HepG2 (cell line): ENCODE data around the gene TNRC18. TPM values are rescaled to one million over a fixed set of nuclear protein-coding genes. Genes with fewer than 3 reads are reported as not detected.
A peak's percentile ranks its signal among the peaks of the same experiment; 100 is the strongest.

Experiments used
- ATM ChIP-seq: fragments of 450-650 bp; IDR thresholded peaks from 2 replicates; pipeline ENCODE4 v1.7.1; 2017; ENCODE audit warnings: mild to moderate bottlenecking, borderline replicate concordance
- CBFB ChIP-seq: sonication (generic); formaldehyde crosslinking; IDR thresholded peaks from 2 replicates; pipeline ENCODE4 v1.4.0; 2020; ENCODE audit warnings: missing genetic modification reagents
- CREB1 ChIP-seq, 2 experiments: fragments of 450-650 bp in 1 of 2; IDR thresholded peaks; 2 replicates each; pipeline ENCODE4 v1.6.1; 2016 to 2017; ENCODE audit warnings: control low read depth in 1 of 2, mild to moderate bottlenecking in 1 of 2, missing compliant biosample characterization in 1 of 2, missing genetic modification characterization in 1 of 2
- DZIP1 ChIP-seq: sonication (generic); formaldehyde crosslinking; IDR thresholded peaks from 2 replicates; pipeline ENCODE4 v1.5.0; 2020; ENCODE audit warnings: mild to moderate bottlenecking, missing genetic modification reagents
- ISL2 ChIP-seq: sonication (generic); formaldehyde crosslinking; IDR thresholded peaks from 2 replicates; pipeline ENCODE4 v1.5.0; 2020; ENCODE audit warnings: missing genetic modification reagents
- KLF6 ChIP-seq: IDR thresholded peaks from 2 replicates; pipeline ENCODE4 v1.8.0; 2016; ENCODE audit warnings: missing biosample characterization, missing genetic modification reagents
- MAFK ChIP-seq, 2 experiments: IDR thresholded peaks in 1 of 2; conservative IDR thresholded peaks in 1 of 2; 2 replicates each; pipeline ENCODE4 v1.6.1; 2011; ENCODE audit warnings: improper control_type of control experiment in 2 of 2, low read length in 2 of 2
- PAF1 ChIP-seq: IDR thresholded peaks from 2 replicates; pipeline ENCODE4 v1.6.1; 2016; ENCODE audit warnings: missing genetic modification reagents, missing compliant biosample characterization
- ZNF34 ChIP-seq: sonication (generic); formaldehyde crosslinking; IDR thresholded peaks from 2 replicates; pipeline ENCODE4 v1.4.0; 2020; ENCODE audit warnings: mild to moderate bottlenecking, missing genetic modification reagents, borderline replicate concordance
- ZNF530 ChIP-seq: sonication (generic); formaldehyde crosslinking; IDR thresholded peaks from 2 replicates; pipeline ENCODE4 v1.5.0; 2020; ENCODE audit warnings: low read depth, mild to moderate bottlenecking, missing genetic modification reagents
- polyA plus RNA-seq, 8 experiments: library from polyadenylated mRNA; depleted of rRNA in 3 of 8; stranded (reverse) in 7 of 8; unstranded in 1 of 8; fragments of >200 nt; fragmentation: Illumina TruSeq in 4 of 8; extraction: Trizol in 4 of 8; gene quantifications; 2 replicates each; pipeline versions ENCODE4 v1.2.1 to v1.2.3, GENCODE V29; 2011 to 2016; ENCODE audit warnings: low read depth in 4 of 8, missing spikeins in 1 of 8, mixed read lengths in 1 of 8; ENCODE audit not compliant: insufficient read depth in 1 of 8
- total RNA-seq, 5 experiments: library from RNA; depleted of rRNA; stranded (reverse); fragments of >200 nt; fragmentation: Illumina TruSeq; extraction: Trizol; gene quantifications; 2 replicates each; pipeline ENCODE4 v1.2.3, GENCODE V29; 2016; ENCODE audit warnings: low read depth in 1 of 5
- TF ChIP-seq, protein P1 (sequence below): sonication (generic); formaldehyde crosslinking; IDR thresholded peaks from 2 replicates; pipeline ENCODE4 v1.4.0; 2020; ENCODE audit warnings: low read depth, missing genetic modification reagents
- TF ChIP-seq, protein P2 (sequence below): sonication (generic); formaldehyde crosslinking; IDR thresholded peaks from 2 replicates; pipeline ENCODE4 v1.8.0; 2022; ENCODE audit warnings: low read depth, missing genetic modification reagents
- TF ChIP-seq, protein P3 (sequence below): sonication (generic); formaldehyde crosslinking; IDR thresholded peaks from 2 replicates; pipeline ENCODE4 v1.4.0; 2020; ENCODE audit warnings: missing genetic modification reagents

TNRC18 gene
- total and polyA plus RNA-seq, 2 of the 13 experiments (the other 11 are each of a cell fraction or from before 2014, with no cell fraction given), result 11.7 to 17.4 TPM

- TF ChIP-seq, protein P1, sequence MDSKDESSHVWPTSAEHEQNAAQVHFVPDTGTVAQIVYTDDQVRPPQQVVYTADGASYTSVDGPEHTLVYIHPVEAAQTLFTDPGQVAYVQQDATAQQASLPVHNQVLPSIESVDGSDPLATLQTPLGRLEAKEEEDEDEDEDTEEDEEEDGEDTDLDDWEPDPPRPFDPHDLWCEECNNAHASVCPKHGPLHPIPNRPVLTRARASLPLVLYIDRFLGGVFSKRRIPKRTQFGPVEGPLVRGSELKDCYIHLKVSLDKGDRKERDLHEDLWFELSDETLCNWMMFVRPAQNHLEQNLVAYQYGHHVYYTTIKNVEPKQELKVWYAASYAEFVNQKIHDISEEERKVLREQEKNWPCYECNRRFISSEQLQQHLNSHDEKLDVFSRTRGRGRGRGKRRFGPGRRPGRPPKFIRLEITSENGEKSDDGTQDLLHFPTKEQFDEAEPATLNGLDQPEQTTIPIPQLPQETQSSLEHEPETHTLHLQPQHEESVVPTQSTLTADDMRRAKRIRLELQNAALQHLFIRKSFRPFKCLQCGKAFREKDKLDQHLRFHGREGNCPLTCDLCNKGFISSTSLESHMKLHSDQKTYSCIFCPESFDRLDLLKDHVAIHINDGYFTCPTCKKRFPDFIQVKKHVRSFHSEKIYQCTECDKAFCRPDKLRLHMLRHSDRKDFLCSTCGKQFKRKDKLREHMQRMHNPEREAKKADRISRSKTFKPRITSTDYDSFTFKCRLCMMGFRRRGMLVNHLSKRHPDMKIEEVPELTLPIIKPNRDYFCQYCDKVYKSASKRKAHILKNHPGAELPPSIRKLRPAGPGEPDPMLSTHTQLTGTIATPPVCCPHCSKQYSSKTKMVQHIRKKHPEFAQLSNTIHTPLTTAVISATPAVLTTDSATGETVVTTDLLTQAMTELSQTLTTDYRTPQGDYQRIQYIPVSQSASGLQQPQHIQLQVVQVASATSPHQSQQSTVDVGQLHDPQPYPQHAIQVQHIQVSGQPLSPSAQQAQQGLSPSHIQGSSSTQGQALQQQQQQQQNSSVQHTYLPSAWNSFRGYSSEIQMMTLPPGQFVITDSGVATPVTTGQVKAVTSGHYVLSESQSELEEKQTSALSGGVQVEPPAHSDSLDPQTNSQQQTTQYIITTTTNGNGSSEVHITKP, result no peak
- TF ChIP-seq ATM (no peak), CBFB (CRISPR knock-in tag) (peak; percentile 13), KLF6 (CRISPR knock-in tag) (no peak), CREB1 (IDR thresholded peaks at IDR 0.05) (no peak), CREB1 (CRISPR knock-in tag; IDR thresholded peaks at IDR 0.05) (no peak), MAFK (conservative IDR thresholded peaks at IDR 0.05 in 1 of 2, IDR thresholded peaks at IDR 0.05 in 1 of 2; ENCODE audit: low read length in 2 of 2) (no peak), ZNF530 (0 out of 2 replicates have a peak, but pooled peaks have one; percentile 8), ISL2 (CRISPR knock-in tag) (no peak), DZIP1 (CRISPR knock-in tag) (peak; percentile 7; the same call in 1 of the 2 replicates), PAF1 (CRISPR knock-in tag) (no peak), ZNF34 (CRISPR knock-in tag) (no peak)
- TF ChIP-seq, protein P2, sequence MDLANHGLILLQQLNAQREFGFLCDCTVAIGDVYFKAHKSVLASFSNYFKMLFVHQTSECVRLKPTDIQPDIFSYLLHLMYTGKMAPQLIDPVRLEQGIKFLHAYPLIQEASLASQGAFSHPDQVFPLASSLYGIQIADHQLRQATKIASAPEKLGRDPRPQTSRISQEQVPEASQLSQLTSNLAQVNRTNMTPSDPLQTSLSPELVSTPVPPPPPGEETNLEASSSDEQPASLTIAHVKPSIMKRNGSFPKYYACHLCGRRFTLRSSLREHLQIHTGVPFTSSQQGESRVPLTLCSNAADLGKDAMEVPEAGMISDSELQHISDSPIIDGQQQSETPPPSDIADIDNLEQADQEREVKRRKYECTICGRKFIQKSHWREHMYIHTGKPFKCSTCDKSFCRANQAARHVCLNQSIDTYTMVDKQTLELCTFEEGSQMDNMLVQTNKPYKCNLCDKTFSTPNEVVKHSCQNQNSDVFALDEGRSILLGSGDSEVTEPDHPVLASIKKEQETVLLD (CRISPR knock-in tag), result no peak
- TF ChIP-seq, protein P3, sequence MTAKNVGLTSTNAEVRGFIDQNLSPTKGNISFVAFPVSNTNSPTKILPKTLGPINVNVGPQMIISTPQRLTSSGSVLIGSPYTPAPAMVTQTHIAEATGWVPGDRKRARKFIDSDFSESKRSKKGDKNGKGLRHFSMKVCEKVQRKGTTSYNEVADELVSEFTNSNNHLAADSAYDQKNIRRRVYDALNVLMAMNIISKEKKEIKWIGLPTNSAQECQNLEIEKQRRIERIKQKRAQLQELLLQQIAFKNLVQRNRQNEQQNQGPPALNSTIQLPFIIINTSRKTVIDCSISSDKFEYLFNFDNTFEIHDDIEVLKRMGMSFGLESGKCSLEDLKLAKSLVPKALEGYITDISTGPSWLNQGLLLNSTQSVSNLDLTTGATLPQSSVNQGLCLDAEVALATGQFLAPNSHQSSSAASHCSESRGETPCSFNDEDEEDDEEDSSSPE (CRISPR knock-in tag), result peak; percentile 43; the same call in 1 of the 2 replicates
Measured at GRCh38 chr7:5428478-5429252, 5.0 kb upstream of the TNRC18 start (continued).
